ENCODE results near the gene MAGEA2B.
"Not testable (repeated sequence)": the region's sequence is repeated elsewhere in the genome, so short reads cannot be mapped to it uniquely, and the experiment has no call there.

Gene MAGEA2B

GRCh38 chrX:152738560-152738959, 24.1 kb downstream of the MAGEA2B start:
- intact Hi-C loops (cut with DNase I; ENCODE audit: low total_unique reads), result no loop called here

GRCh38 chrX:152753686-152754650, 39.5 kb downstream of the MAGEA2B start, which contains the start of gene MAGEA2:
Gene MAGEA2 (minus strand): TSS chrX:152753842. CDS start chrX:152751363, 2,479 bp downstream.
- H3K27ac ChIP-seq; DNase-seq; H3K9me3 ChIP-seq; intact Hi-C loops (cut with DNase I; ENCODE audit: low total_unique reads); H3K36me3 ChIP-seq; H3K4me1 ChIP-seq; H3K27me3 ChIP-seq; H3K4me3 ChIP-seq: not testable (repeated sequence)

More at GRCh38 chrX:152738560-152738959, 24.1 kb downstream of the MAGEA2B start:
- Histone ChIP-seq H3K4me3 (no peak overlapping the region), H3K27ac (no peak overlapping the region), H3K9me3 (no peaks in the 10 kb centered on the region), H3K27me3 (no peaks in the 10 kb centered on the region), H3K4me1 (no peaks in the 10 kb centered on the region), H3K36me3 (no peaks in the 10 kb centered on the region)
- TF ChIP-seq CTCF (IDR thresholded peaks at IDR 0.05), result no peak
- DNase-seq, result no peak

GRCh38 chrX:152754871-152755270, 40.4 kb downstream of the MAGEA2B start:
- intact Hi-C loops (cut with DNase I; ENCODE audit: low total_unique reads); H3K9me3 ChIP-seq; H3K4me1 ChIP-seq; H3K27me3 ChIP-seq; DNase-seq; H3K27ac ChIP-seq; H3K4me3 ChIP-seq; H3K36me3 ChIP-seq: not testable (repeated sequence)

GRCh38 chrX:152758918-152759317, 44.5 kb downstream of the MAGEA2B start, which contains the start of gene CSAG3:
Gene CSAG3 (plus strand): TSS chrX:152759218.
- DNase-seq; H3K27ac ChIP-seq; H3K4me1 ChIP-seq; H3K4me3 ChIP-seq; H3K27me3 ChIP-seq; H3K9me3 ChIP-seq; intact Hi-C loops (cut with DNase I; ENCODE audit: low total_unique reads); H3K36me3 ChIP-seq: not testable (repeated sequence)

GRCh38 chrX:152759544-152759943, 45.1 kb downstream of the MAGEA2B start:
- intact Hi-C loops (cut with DNase I; ENCODE audit: low total_unique reads); H3K4me1 ChIP-seq; H3K27me3 ChIP-seq; H3K36me3 ChIP-seq; H3K4me3 ChIP-seq; DNase-seq; H3K9me3 ChIP-seq; H3K27ac ChIP-seq: not testable (repeated sequence)

GRCh38 chrX:152761582-152761981, 47.2 kb downstream of the MAGEA2B start:
- H3K27me3 ChIP-seq; H3K4me3 ChIP-seq; intact Hi-C loops (cut with DNase I; ENCODE audit: low total_unique reads); H3K27ac ChIP-seq; DNase-seq; H3K36me3 ChIP-seq; H3K4me1 ChIP-seq; H3K9me3 ChIP-seq: not testable (repeated sequence)

- H3K36me3 ChIP-seq; H3K9me3 ChIP-seq; H3K27me3 ChIP-seq; H3K4me1 ChIP-seq; H3K27ac ChIP-seq; H3K4me3 ChIP-seq; intact Hi-C loops (cut with DNase I; ENCODE audit: low total_unique reads); DNase-seq: not testable (repeated sequence)
Observed at GRCh38 chrX:152766562-152766961, 52.1 kb downstream of the MAGEA2B start.

Measured in tibial artery (tissue), 4 donors.